SK-N-SH (cell line): ENCODE measurements around the gene SLC25A21. TPM values are rescaled to one million over a fixed set of nuclear protein-coding genes. Genes with fewer than 3 reads are reported as not detected.

Experiments
- CTCF ChIA-PET: fragments of 300-600, 350-600 bp; formaldehyde crosslinking; extraction: SDS; loops from one replicate; lab custom pipeline; 2021; lab: Yijun Ruan, JAX
- POLR2A ChIA-PET: fragments of 350-600 bp; sonication (Branson Sonifier 250); formaldehyde crosslinking; extraction: SDS; loops from one replicate; lab custom pipeline; 2020; ENCODE audit warnings: antibody characterized with exemption, inconsistent platforms; lab: Yijun Ruan, JAX
- DNase-seq: peaks from one replicate; pipeline ENCODE4 v3.0.0; 2012
- H2AFZ ChIP-seq: fragments of 200-600 bp; sonication (generic); 2 replicates; pipeline ENCODE4 v1.8.1; 2016; ENCODE audit warnings: antibody characterized with exemption, mild to moderate bottlenecking, low read depth
- H3F3A ChIP-seq: fragments of 200-600 bp; sonication (generic); replicated peaks from 2 replicates; pipeline ENCODE3; 2016; ENCODE audit warnings: antibody characterized with exemption, mild to moderate bottlenecking; ENCODE audit not compliant: insufficient read depth
- H3K27ac ChIP-seq, 2 experiments: fragments of 200-500 bp in 1 of 2; fragments of 200-600 bp in 1 of 2; sonication (Bioruptor generic) in 1 of 2; sonication (generic), shearing (Covaris generic) in 1 of 2; 2 replicates each; pipeline versions ENCODE4 v1.5.1 to v1.6.1; 2014 to 2016; ENCODE audit warnings: low read depth in 2 of 2, inconsistent platforms in 1 of 2, low read length in 1 of 2, mild to moderate bottlenecking in 1 of 2, mixed read lengths in 1 of 2
- H3K27me3 ChIP-seq: fragments of 200-600 bp; sonication (generic), shearing (Covaris generic); 2 replicates; pipeline ENCODE4 v1.6.1; 2016; ENCODE audit warnings: mixed run types; ENCODE audit not compliant: insufficient read depth
- H3K36me3 ChIP-seq, 2 experiments: fragments of 200-500 bp in 1 of 2; fragments of 200-600 bp in 1 of 2; sonication (Bioruptor generic) in 1 of 2; sonication (generic) in 1 of 2; replicated peaks in 1 of 2; 2 replicates each; pipeline versions ENCODE3 to v1.5.1; 2014 to 2016; ENCODE audit warnings: low read length in 1 of 2, mild to moderate bottlenecking in 1 of 2; ENCODE audit not compliant: insufficient read depth in 2 of 2, control insufficient read depth in 1 of 2
- H3K4me1 ChIP-seq, 2 experiments: fragments of 200-500 bp in 1 of 2; fragments of 200-600 bp in 1 of 2; sonication (Bioruptor generic) in 1 of 2; sonication (generic), shearing (Covaris generic) in 1 of 2; 2 replicates each; pipeline versions ENCODE4 v1.5.1 to v1.6.1; 2014 to 2016; ENCODE audit warnings: low read depth in 1 of 2, low read length in 1 of 2, mixed run types in 1 of 2; ENCODE audit not compliant: insufficient read depth in 2 of 2, control insufficient read depth in 1 of 2
- H3K4me2 ChIP-seq: fragments of 200-600 bp; sonication (generic), shearing (Covaris generic); 2 replicates; pipeline ENCODE4 v1.6.1; 2017; ENCODE audit warnings: mixed run types
- H3K4me3 ChIP-seq, 2 experiments: fragments of 200-500 bp in 1 of 2; fragments of 200-600 bp in 1 of 2; sonication (Bioruptor generic) in 1 of 2; sonication (generic), shearing (Covaris generic) in 1 of 2; 2 replicates each; pipeline versions ENCODE4 v1.5.1 to v1.8.1; 2014 to 2016; ENCODE audit warnings: low read depth in 2 of 2, inconsistent platforms in 1 of 2, low read length in 1 of 2, mild to moderate bottlenecking in 1 of 2, mixed read lengths in 1 of 2, moderate library complexity in 1 of 2
- H3K79me2 ChIP-seq: fragments of 200-600 bp; sonication (generic); 2 replicates; pipeline ENCODE4 v1.8.1; 2017; ENCODE audit warnings: mild to moderate bottlenecking; ENCODE audit not compliant: insufficient read depth
- H3K9ac ChIP-seq: fragments of 200-600 bp; sonication (generic); 2 replicates; pipeline ENCODE4 v1.6.1; 2017; ENCODE audit warnings: mixed run types
- H3K9me2 ChIP-seq: fragments of 200-600 bp; sonication (generic); 2 replicates; pipeline ENCODE4 v1.6.1; 2017; ENCODE audit warnings: mixed run types
- H3K9me3 ChIP-seq: fragments of 200-600 bp; sonication (generic); 2 replicates; pipeline ENCODE4 v1.6.1; 2017; ENCODE audit warnings: mixed run types, mild to moderate bottlenecking, moderate library complexity
- H4K20me1 ChIP-seq: fragments of 200-600 bp; sonication (generic); 2 replicates; pipeline ENCODE4 v1.6.1; 2017; ENCODE audit warnings: mild to moderate bottlenecking, mixed run types; ENCODE audit not compliant: insufficient read depth
- EP300 ChIP-seq, 2 experiments: IDR thresholded peaks; 2 replicates each; pipeline versions ENCODE4 v1.4.0 to v1.6.1; 2012; ENCODE audit warnings: borderline replicate concordance in 1 of 2, low read depth in 1 of 2, low read length in 1 of 2
- FOSL2 ChIP-seq: IDR thresholded peaks from 2 replicates; pipeline ENCODE4 v1.4.0; 2012; ENCODE audit warnings: low read depth, mild to moderate bottlenecking, moderate library complexity, borderline replicate concordance
- GABPA ChIP-seq: IDR thresholded peaks from 2 replicates; pipeline ENCODE4 v1.4.0; 2012; ENCODE audit warnings: low read depth, mild to moderate bottlenecking
- IRF3 ChIP-seq: fragments of 150-350 bp; IDR thresholded peaks from 2 replicates; pipeline ENCODE4 v1.6.1; 2016; ENCODE audit warnings: mild to moderate bottlenecking, low read depth, low read length
- JUND ChIP-seq: IDR thresholded peaks from 2 replicates; pipeline ENCODE4 v1.4.0; 2012
- MEF2A ChIP-seq: IDR thresholded peaks from 2 replicates; pipeline ENCODE4 v1.4.0; 2012; ENCODE audit warnings: low read depth, borderline replicate concordance
- MXI1 ChIP-seq: IDR thresholded peaks from 2 replicates; pipeline ENCODE4 v1.6.1; 2012; ENCODE audit warnings: mild to moderate bottlenecking, low read depth, low read length, improper control_type of control experiment
- NFIC ChIP-seq: IDR thresholded peaks from 2 replicates; pipeline ENCODE4 v1.4.0; 2012; ENCODE audit warnings: borderline replicate concordance
- POLR2AphosphoS5 ChIP-seq: IDR thresholded peaks from 2 replicates; pipeline ENCODE4 v1.6.1; 2012; ENCODE audit warnings: low read depth, low read length
- RCOR1 ChIP-seq: fragments of 150-350 bp; IDR thresholded peaks from 2 replicates; pipeline ENCODE4 v1.6.1; 2017; ENCODE audit warnings: antibody characterized with exemption, low read length
- RXRA ChIP-seq: IDR thresholded peaks from 2 replicates; pipeline ENCODE4 v1.4.0; 2012; ENCODE audit warnings: low read depth, mild to moderate bottlenecking, borderline replicate concordance
- SIN3A ChIP-seq: IDR thresholded peaks from 2 replicates; pipeline ENCODE4 v1.6.1; 2012; ENCODE audit warnings: low read depth, mild to moderate bottlenecking, low read length, moderate library complexity, borderline replicate concordance
- TCF12 ChIP-seq: IDR thresholded peaks from 2 replicates; pipeline ENCODE4 v1.4.0; 2012
- WGBS: methylation state at CpG from one replicate; pipeline ENCODE4 v1.1.6; 2017; ENCODE audit warnings: low lambda C conversion rate; 5-methylcytosine and 5-hydroxymethylcytosine counted together
- polyA plus RNA-seq, 3 experiments: library from polyadenylated mRNA; depleted of rRNA; stranded (reverse); fragments of >200 nt; gene quantifications; 2 replicates each; pipeline ENCODE4 v1.2.3, GENCODE V29; 2012
- TF ChIP-seq, protein P1 (sequence below): IDR thresholded peaks from 2 replicates; pipeline ENCODE4 v1.4.0; 2012; ENCODE audit warnings: low read depth
- TF ChIP-seq, protein P2 (sequence below): fragments of 200-600 bp; sonication (generic); IDR thresholded peaks from 2 replicates; pipeline ENCODE4 v1.6.1; 2017; ENCODE audit warnings: antibody characterized with exemption, mild to moderate bottlenecking, moderate library complexity
- TF ChIP-seq, protein P3 (sequence below): IDR thresholded peaks from 2 replicates; pipeline ENCODE4 v1.4.0; 2012; ENCODE audit warnings: low read depth, borderline replicate concordance

Gene SLC25A21
- polyA plus RNA-seq, 1 of the 3 experiments (the other 2 are of a cell fraction), result not detected

GRCh38 chr14:36844443-36845195, 327.8 kb downstream of the SLC25A21 start:
- Histone ChIP-seq H3K4me2 (no peak overlapping the region), H2AFZ (no peak overlapping the region), H3K9me2 (no peaks in the 10 kb centered on the region), H3K4me1 (no peaks in the 10 kb centered on the region; a peak in 1 of 4 replicates), H3K9ac (no peak overlapping the region), H3K36me3 (no peaks in the 10 kb centered on the region), H3K79me2 (no peaks in the 10 kb centered on the region), H3K27ac (no peak overlapping the region), H3K4me3 (no peak overlapping the region), H3K9me3 (no peaks in the 10 kb centered on the region), H3F3A (no peaks in the 10 kb centered on the region), H4K20me1 (no peaks in the 10 kb centered on the region), H3K27me3 (no peaks in the 10 kb centered on the region)
- no peak for TF ChIP-seq EP300 (IDR thresholded peaks at IDR 0.05; ENCODE audit: borderline replicate concordance in 1 of 2, low read depth in 1 of 2, low read length in 1 of 2)
- TF ChIP-seq NFIC, result no peak
- TF ChIP-seq, protein P1, sequence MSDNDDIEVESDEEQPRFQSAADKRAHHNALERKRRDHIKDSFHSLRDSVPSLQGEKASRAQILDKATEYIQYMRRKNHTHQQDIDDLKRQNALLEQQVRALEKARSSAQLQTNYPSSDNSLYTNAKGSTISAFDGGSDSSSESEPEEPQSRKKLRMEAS, result no peak
- TF ChIP-seq, protein P2, sequence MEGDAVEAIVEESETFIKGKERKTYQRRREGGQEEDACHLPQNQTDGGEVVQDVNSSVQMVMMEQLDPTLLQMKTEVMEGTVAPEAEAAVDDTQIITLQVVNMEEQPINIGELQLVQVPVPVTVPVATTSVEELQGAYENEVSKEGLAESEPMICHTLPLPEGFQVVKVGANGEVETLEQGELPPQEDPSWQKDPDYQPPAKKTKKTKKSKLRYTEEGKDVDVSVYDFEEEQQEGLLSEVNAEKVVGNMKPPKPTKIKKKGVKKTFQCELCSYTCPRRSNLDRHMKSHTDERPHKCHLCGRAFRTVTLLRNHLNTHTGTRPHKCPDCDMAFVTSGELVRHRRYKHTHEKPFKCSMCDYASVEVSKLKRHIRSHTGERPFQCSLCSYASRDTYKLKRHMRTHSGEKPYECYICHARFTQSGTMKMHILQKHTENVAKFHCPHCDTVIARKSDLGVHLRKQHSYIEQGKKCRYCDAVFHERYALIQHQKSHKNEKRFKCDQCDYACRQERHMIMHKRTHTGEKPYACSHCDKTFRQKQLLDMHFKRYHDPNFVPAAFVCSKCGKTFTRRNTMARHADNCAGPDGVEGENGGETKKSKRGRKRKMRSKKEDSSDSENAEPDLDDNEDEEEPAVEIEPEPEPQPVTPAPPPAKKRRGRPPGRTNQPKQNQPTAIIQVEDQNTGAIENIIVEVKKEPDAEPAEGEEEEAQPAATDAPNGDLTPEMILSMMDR, result no peak
- TF ChIP-seq SIN3A, result no peak
- no peak for TF ChIP-seq RCOR1
- TF ChIP-seq, protein P3, sequence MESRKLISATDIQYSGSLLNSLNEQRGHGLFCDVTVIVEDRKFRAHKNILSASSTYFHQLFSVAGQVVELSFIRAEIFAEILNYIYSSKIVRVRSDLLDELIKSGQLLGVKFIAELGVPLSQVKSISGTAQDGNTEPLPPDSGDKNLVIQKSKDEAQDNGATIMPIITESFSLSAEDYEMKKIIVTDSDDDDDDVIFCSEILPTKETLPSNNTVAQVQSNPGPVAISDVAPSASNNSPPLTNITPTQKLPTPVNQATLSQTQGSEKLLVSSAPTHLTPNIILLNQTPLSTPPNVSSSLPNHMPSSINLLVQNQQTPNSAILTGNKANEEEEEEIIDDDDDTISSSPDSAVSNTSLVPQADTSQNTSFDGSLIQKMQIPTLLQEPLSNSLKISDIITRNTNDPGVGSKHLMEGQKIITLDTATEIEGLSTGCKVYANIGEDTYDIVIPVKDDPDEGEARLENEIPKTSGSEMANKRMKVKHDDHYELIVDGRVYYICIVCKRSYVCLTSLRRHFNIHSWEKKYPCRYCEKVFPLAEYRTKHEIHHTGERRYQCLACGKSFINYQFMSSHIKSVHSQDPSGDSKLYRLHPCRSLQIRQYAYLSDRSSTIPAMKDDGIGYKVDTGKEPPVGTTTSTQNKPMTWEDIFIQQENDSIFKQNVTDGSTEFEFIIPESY, result no peak
- TF ChIP-seq MEF2A, result no peak
- TF ChIP-seq TCF12, result no peak
- no peak for DNase-seq
- ChIA-PET CTCF (interaction anchor here (1.0 kb wide), 1 partner anchor 19 kb away, joined by 4 read pairs; no protein-coding TSS in a partner anchor), POLR2A (no interaction called here)
- 16% methylated on average over 6 of the region's 6 CpGs for WGBS

DNA sequence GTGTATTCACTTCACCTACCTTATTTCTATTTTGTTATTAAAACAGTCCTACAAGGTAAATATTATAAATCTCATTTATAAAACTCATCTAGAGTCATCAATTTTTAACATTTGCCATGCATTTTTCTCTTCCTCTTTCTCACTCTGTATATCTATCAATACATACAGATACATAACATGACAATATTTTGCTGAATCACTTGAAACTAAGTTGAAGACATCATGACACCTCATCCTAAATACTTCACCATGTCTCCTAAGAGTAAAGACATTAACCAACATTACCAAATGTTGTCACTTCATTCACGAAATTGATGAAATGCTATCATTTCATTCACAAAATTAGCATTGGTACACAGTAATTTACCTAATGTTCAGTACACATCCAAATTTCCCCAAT, 329.0 kb downstream of the SLC25A21 start:
- Histone ChIP-seq H2AFZ (no peak overlapping the region), H3K4me2 (no peak overlapping the region), H3K79me2 (no peaks in the 10 kb centered on the region), H3K9ac (no peak overlapping the region), H4K20me1 (no peaks in the 10 kb centered on the region), H3K9me3 (no peaks in the 10 kb centered on the region), H3K4me3 (no peak overlapping the region), H3K27me3 (no peaks in the 10 kb centered on the region), H3K4me1 (no peaks in the 10 kb centered on the region; a peak in 1 of 4 replicates), H3F3A (no peaks in the 10 kb centered on the region), H3K27ac (no peak overlapping the region), H3K36me3 (no peaks in the 10 kb centered on the region), H3K9me2 (no peaks in the 10 kb centered on the region)
- 0% methylated on average over 1 of the region's 1 CpG for WGBS
- ChIA-PET CTCF (no interaction called here), POLR2A (no interaction called here)
- DNase-seq, result no peak
- TF ChIP-seq GABPA, result no peak
- no peak for TF ChIP-seq MXI1
- TF ChIP-seq RXRA, result no peak
- TF ChIP-seq RCOR1, result no peak
- TF ChIP-seq POLR2AphosphoS5, result no peak
- TF ChIP-seq EP300 (IDR thresholded peaks at IDR 0.05; ENCODE audit: borderline replicate concordance in 1 of 2, low read depth in 1 of 2, low read length in 1 of 2), result no peak
- no peak for TF ChIP-seq IRF3
- TF ChIP-seq, protein P3, result no peak
- no peak for TF ChIP-seq NFIC
- no peak for TF ChIP-seq FOSL2
- no peak for TF ChIP-seq MEF2A
- TF ChIP-seq JUND, result no peak
- TF ChIP-seq TCF12, result no peak
